Activated naive CD8-positive, alpha-beta T cell treated with anti-CD3 and anti-CD28 coated beads, Interleukin-2, amount 10 ng/mL, durations not matched to agents 7 days and 5 days (primary cell): ENCODE measurements around the gene MCEMP1. TPM values are rescaled to one million over a fixed set of nuclear protein-coding genes. Genes with fewer than 3 reads are reported as not detected.

Source experiments
- ATAC-seq: fragments of 150-1000 bp; cut with Tn5 transposase; one replicate; pipeline ENCODE4 v1.10.0; 2021; ENCODE audit warnings: low read depth, moderate library complexity
- POLR2A ChIA-PET: fragments of 350-600 bp; sonication (Branson Sonifier 250); formaldehyde crosslinking; loops from one replicate; lab custom pipeline; 2021; ENCODE audit warnings: antibody characterized with exemption; lab: Charles Lee
- DNase-seq: peaks from one replicate; pipeline ENCODE4 v3.0.0; 2021
- H3K27ac Mint-ChIP-seq: one replicate; pipeline ENCODE4 v1.8.0; 2022; ENCODE audit warnings: mild to moderate bottlenecking, mixed read lengths
- H3K27me3 Mint-ChIP-seq: one replicate; pipeline ENCODE4 v1.8.0; 2022; ENCODE audit warnings: mild to moderate bottlenecking, moderate library complexity, mixed read lengths
- H3K36me3 Mint-ChIP-seq: one replicate; pipeline ENCODE4 v1.8.0; 2021; ENCODE audit warnings: mild to moderate bottlenecking, mixed read lengths
- H3K4me1 Mint-ChIP-seq: one replicate; pipeline ENCODE4 v1.8.0; 2021; ENCODE audit warnings: mixed read lengths
- H3K4me3 Mint-ChIP-seq: one replicate; pipeline ENCODE4 v1.8.0; 2022; ENCODE audit warnings: mild to moderate bottlenecking, moderate library complexity, mixed read lengths
- H3K9me3 Mint-ChIP-seq: one replicate; pipeline ENCODE4 v1.8.0; 2021; ENCODE audit warnings: mixed read lengths
- total RNA-seq, 2 experiments: library from RNA; stranded (reverse); gene quantifications; one replicate each; pipeline ENCODE4 v1.2.3, GENCODE V29; 2021

The MCEMP1 gene
- not detected for total RNA-seq

DNA sequence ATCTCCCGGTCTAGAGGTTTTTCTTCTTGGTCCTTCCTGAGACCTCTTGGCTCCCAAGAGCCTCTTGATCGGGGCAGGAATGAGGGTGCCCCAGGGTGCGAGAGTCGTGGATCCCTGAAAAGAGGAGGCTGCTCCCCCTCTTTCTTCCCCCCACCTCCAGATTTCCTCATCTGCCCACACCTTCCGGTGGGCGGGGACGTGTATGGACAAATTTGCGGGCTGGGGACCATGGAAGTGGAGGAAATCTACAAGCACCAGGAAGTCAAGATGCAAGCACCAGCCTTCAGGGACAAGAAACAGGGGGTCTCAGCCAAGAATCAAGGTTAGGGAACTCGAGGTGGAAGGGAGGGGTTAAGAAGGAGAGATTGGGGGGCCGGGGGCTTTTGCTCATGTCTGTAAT lies at the start of gene MCEMP1:
Gene MCEMP1 (plus strand): TSS at position 237 of the 400 bp plus-strand sequence. CDS start 31 bp downstream, at position 268.
- Mint-ChIP-seq H3K4me1 (peaks cover 50% of the 10 kb centered on the region), H3K9me3 (no peaks in the 10 kb centered on the region), H3K27me3 (peaks cover 22% of the 10 kb centered on the region), H3K27ac (peak within 1 kb of the TSS; percentile 34), H3K4me3 (peak within 1 kb of the TSS; percentile 65), H3K36me3 (peaks cover 1% of the 10 kb centered on the region)
- POLR2A ChIA-PET: interaction anchor here (2.4 kb wide), 1 partner anchor 20 kb away, joined by 6 read pairs; no protein-coding TSS in a partner anchor
- ATAC-seq (no peak), DNase-seq (no peak)

GRCh38 chr19:7627166-7627565 lies 49.7 kb upstream of the MCEMP1 start:
- Mint-ChIP-seq H3K4me1 (peaks cover 28% of the 10 kb centered on the region), H3K27ac (no peak overlapping the region), H3K27me3 (no peaks in the 10 kb centered on the region), H3K4me3 (no peak overlapping the region), H3K36me3 (peaks cover 11% of the 10 kb centered on the region), H3K9me3 (no peaks in the 10 kb centered on the region)
- POLR2A ChIA-PET: interaction anchor here (0.6 kb wide), 1 partner anchor 89 kb away, joined by 4 read pairs; no protein-coding TSS in a partner anchor
- no peak for ATAC-seq
- DNase-seq: no peak

- H3K36me3 Mint-ChIP-seq: peaks cover 8% of the 10 kb centered on the region
- POLR2A ChIA-PET: interaction anchor here (0.8 to 2.5 kb wide), 11 partner anchors 16 to 283 kb away, joined by 3 to 16 read pairs (median 4); partner anchors contain the start of genes MCOLN1, RETN and TRAPPC5
- peak overlapping the region; percentile 98 for H3K4me3 Mint-ChIP-seq
- H3K27ac Mint-ChIP-seq: peak overlapping the region; percentile 100
- H3K27me3 Mint-ChIP-seq: no peaks in the 10 kb centered on the region
- DNase-seq: no peak
- H3K4me1 Mint-ChIP-seq: peaks cover 28% of the 10 kb centered on the region
- no peaks in the 10 kb centered on the region for H3K9me3 Mint-ChIP-seq
- no peak for ATAC-seq
These were observed 48.1 kb upstream of the MCEMP1 start for GRCh38 chr19:7628589-7629311.

DNA sequence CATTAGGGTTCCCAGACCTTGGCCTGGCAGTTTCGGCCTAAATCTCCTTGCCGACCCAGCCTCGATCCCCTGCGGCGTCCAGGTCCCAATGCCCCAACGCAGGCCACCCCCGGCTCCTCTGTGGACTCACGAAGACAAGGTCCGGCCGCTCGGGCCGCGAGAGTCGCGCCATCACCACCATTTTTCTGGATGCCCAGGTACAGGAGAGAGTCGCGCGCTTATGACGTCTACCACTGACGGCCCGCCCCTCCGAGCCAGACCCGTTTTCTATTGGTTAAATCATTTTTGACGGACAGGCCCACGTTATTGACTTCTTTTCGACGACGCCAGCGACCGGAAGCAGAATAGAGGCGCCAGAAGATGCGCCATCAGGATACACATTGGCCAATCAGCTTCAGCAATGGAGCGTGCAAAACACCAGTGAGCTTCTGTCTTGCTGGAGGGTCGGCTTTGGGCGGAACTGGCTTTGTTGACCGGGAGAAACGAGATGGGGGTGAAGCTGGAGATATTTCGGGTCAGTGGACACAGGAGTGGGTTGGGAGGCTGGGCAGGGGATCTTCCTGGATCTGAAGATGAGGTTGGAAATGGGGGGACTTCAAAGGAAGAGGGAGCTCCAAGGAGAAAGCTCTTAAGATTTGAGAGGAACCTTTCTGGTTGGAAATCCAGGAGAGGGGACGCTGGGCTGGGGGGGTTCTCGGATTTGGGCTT lies 47.4 kb upstream of the MCEMP1 start, which contains the start of the genes PET100 and XAB2:
Gene PET100 (plus strand): TSS at position 447 of the 708 bp plus-strand sequence. CDS start 41 bp downstream, at position 488.
Gene XAB2 (minus strand): TSS at position 199 of the 708 bp plus-strand sequence. CDS start 18 bp downstream, at position 181.
- H3K27ac Mint-ChIP-seq: peak within 1 kb of the TSS; percentile 100
- peaks cover 28% of the 10 kb centered on the region for H3K4me1 Mint-ChIP-seq
- H3K4me3 Mint-ChIP-seq: peak within 1 kb of the TSS; percentile 98
- DNase-seq (peak; percentile 91), ATAC-seq (peak; percentile 98)
- POLR2A ChIA-PET: interaction anchor here (0.7 to 2.5 kb wide), 19 partner anchors 9 to 284 kb away, joined by 3 to 16 read pairs (median 4); partner anchors contain the start of genes MCOLN1, RETN and TRAPPC5
- H3K36me3 Mint-ChIP-seq: peaks cover 6% of the 10 kb centered on the region
- H3K27me3 Mint-ChIP-seq: no peaks in the 10 kb centered on the region
- H3K9me3 Mint-ChIP-seq: no peaks in the 10 kb centered on the region

- no peaks in the 10 kb centered on the region for H3K9me3 Mint-ChIP-seq
- ATAC-seq: no peak
- H3K4me3 Mint-ChIP-seq: no peak overlapping the region
- POLR2A ChIA-PET: no interaction called here
- peaks cover 32% of the 10 kb centered on the region for H3K4me1 Mint-ChIP-seq
- H3K27me3 Mint-ChIP-seq: no peaks in the 10 kb centered on the region
- H3K27ac Mint-ChIP-seq: no peak overlapping the region
- H3K36me3 Mint-ChIP-seq: peaks cover 6% of the 10 kb centered on the region
- no peak for DNase-seq
These were observed 45.3 kb upstream of the MCEMP1 start for GRCh38 chr19:7631577-7631976.

DNA sequence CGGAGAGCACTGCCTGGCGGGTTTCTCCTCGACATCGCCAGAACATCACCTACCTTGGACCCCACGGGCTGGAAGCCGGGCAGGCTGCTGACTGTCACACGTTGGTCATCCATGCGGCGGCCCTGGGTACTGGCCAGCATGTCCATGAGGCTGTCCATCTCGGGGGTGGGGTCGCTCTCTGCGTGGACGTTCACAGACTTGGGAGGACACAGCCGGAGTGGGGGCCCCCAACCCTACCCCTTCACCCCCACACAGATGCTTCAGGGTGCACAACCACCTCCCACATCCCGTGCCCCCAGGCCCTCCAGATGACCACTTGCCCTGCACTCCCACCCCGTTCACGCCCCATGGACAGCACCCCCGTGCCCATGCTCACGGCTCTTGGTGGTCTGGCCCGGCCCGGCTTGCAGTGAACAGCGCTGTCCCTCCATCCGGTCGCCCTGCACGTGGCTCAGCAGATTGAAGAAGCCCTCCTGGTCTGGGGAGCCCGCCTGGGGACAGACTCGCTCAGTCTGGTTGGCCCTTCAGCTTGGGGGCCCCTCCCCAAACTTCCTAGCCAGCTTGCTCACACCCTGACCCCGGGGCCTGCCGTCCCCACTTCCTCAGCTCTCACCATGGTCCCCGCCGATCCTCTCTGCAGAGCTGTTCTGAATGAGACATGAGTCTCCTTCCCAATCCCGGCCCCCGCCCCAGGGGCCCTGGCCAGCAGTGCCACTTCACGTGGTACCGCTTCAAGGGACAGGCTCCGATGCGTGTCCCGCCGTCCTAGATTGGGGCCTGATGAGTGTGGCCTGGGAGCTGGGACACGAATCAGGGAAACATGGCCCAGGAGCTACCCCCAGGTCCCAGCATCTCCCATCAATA lies 44.3 kb upstream of the MCEMP1 start:
- no peaks in the 10 kb centered on the region for H3K9me3 Mint-ChIP-seq
- ATAC-seq (no peak), DNase-seq (no peak)
- peaks cover 33% of the 10 kb centered on the region for H3K4me1 Mint-ChIP-seq
- POLR2A ChIA-PET: no interaction called here
- H3K27ac Mint-ChIP-seq: no peak overlapping the region
- peaks cover 6% of the 10 kb centered on the region for H3K36me3 Mint-ChIP-seq
- H3K4me3 Mint-ChIP-seq: no peak overlapping the region
- H3K27me3 Mint-ChIP-seq: no peaks in the 10 kb centered on the region

GRCh38 chr19:7633698-7634097 lies 43.2 kb upstream of the MCEMP1 start, which contains the start of gene PCP2:
PCP2 (minus strand) TSS chr19:7633719; CDS start chr19:7633457, 262 bp downstream.
- H3K36me3 Mint-ChIP-seq: peaks cover 4% of the 10 kb centered on the region
- H3K27me3 Mint-ChIP-seq: no peaks in the 10 kb centered on the region
- H3K4me3 Mint-ChIP-seq: no peak within 1 kb of the TSS
- H3K4me1 Mint-ChIP-seq: peaks cover 24% of the 10 kb centered on the region
- H3K27ac Mint-ChIP-seq: no peak within 1 kb of the TSS
- ATAC-seq (no peak), DNase-seq (no peak)
- POLR2A ChIA-PET: no interaction called here
- no peaks in the 10 kb centered on the region for H3K9me3 Mint-ChIP-seq

DNA sequence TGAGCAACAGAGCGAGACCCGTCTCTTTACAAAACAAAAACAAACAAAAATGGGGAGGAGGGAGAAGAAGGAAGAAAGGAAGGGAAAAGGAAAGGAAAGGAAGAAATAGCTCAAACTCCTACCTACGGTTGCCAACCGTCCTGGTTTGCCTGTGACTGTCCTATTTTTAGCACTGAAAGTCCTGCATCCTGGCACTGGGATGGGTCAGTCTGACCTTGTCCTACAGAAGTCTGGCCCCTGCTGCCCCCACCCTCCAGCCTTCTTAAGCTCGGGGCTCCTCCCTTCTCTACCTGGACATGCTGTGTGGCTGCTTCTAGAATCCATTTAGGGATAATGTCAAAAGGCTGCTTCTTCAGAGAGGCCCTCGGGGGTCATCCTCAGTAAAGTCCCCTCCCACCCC lies 41.2 kb upstream of the MCEMP1 start:
- Mint-ChIP-seq H3K27ac (peak overlapping the region; percentile 8), H3K27me3 (no peaks in the 10 kb centered on the region), H3K4me1 (peaks cover 22% of the 10 kb centered on the region), H3K4me3 (peak overlapping the region; percentile 67), H3K36me3 (peaks cover 12% of the 10 kb centered on the region), H3K9me3 (no peaks in the 10 kb centered on the region)
- no peak for ATAC-seq
- POLR2A ChIA-PET: interaction anchor here (0.6 to 1.2 kb wide), 2 partner anchors 16 to 40 kb away, joined by 3 to 4 read pairs; no protein-coding TSS in a partner anchor
- DNase-seq: no peak

- Mint-ChIP-seq H3K9me3 (no peaks in the 10 kb centered on the region), H3K4me1 (peaks cover 18% of the 10 kb centered on the region), H3K36me3 (peaks cover 12% of the 10 kb centered on the region), H3K27me3 (no peaks in the 10 kb centered on the region), H3K27ac (peak overlapping the region; percentile 93), H3K4me3 (peak overlapping the region; percentile 86)
- POLR2A ChIA-PET: interaction anchor here (1.2 kb wide), 1 partner anchor 16 kb away, joined by 3 read pairs; no protein-coding TSS in a partner anchor
- DNase-seq (no peak), ATAC-seq (no peak)
These were observed 40.6 kb upstream of the MCEMP1 start for GRCh38 chr19:7636317-7636690.

GRCh38 chr19:7636691-7637373 lies 40.1 kb upstream of the MCEMP1 start, which contains the start of gene STXBP2:
STXBP2 (plus strand) TSS chr19:7637110; CDS start chr19:7637150, 40 bp downstream.
- Mint-ChIP-seq H3K4me1 (peaks cover 15% of the 10 kb centered on the region), H3K27ac (peak within 1 kb of the TSS; percentile 93), H3K9me3 (no peaks in the 10 kb centered on the region), H3K4me3 (peak within 1 kb of the TSS; percentile 86), H3K36me3 (peaks cover 12% of the 10 kb centered on the region), H3K27me3 (no peaks in the 10 kb centered on the region)
- DNase-seq (peak; percentile 97), ATAC-seq (peak; percentile 92)
- POLR2A ChIA-PET: interaction anchor here (1.0 to 2.2 kb wide), 8 partner anchors 7 to 114 kb away, joined by 4 to 11 read pairs (median 6); partner anchors contain the start of genes MCOLN1, PET100 and TRAPPC5

- peak overlapping the region; percentile 86 for H3K4me3 Mint-ChIP-seq
- peaks cover 15% of the 10 kb centered on the region for H3K4me1 Mint-ChIP-seq
- POLR2A ChIA-PET: interaction anchor here (0.6 to 2.2 kb wide), 9 partner anchors 8 to 115 kb away, joined by 3 to 11 read pairs (median 6); partner anchors contain the start of genes MCOLN1, PET100 and TRAPPC5
- H3K27me3 Mint-ChIP-seq: no peaks in the 10 kb centered on the region
- no peak for DNase-seq
- H3K36me3 Mint-ChIP-seq: peaks cover 12% of the 10 kb centered on the region
- peak overlapping the region; percentile 82 for H3K27ac Mint-ChIP-seq
- ATAC-seq: peak; percentile 9
- H3K9me3 Mint-ChIP-seq: no peaks in the 10 kb centered on the region
These were observed 39.3 kb upstream of the MCEMP1 start for GRCh38 chr19:7637374-7638256.
